Lower lobe of right lung (tissue), 2 donors: Measurements from ENCODE around the gene SCAMP2. TPM values are rescaled to one million over a fixed set of nuclear protein-coding genes. Genes with fewer than 3 reads are reported as not detected.
"Not testable (repeated sequence)": the region's sequence is repeated elsewhere in the genome, so short reads cannot be mapped to it uniquely, and the experiment has no call there.

ENCODE experiments used
- ATAC-seq, 2 donors: fragments of 200-7000 bp; cut with Tn5 transposase; one replicate each; pipeline ENCODE4 v1.9.1; 2020 to 2022; ENCODE audit warnings: mild to moderate bottlenecking in 2 of 2, moderate library complexity in 2 of 2
- DNase-seq: peaks from one replicate; pipeline ENCODE4 v3.0.0-alpha.2; 2020
- H3K27ac ChIP-seq: fragments of 200-600 bp; one replicate; pipeline ENCODE4 v1.8.0; 2022
- H3K27me3 ChIP-seq: fragments of 200-600 bp; one replicate; pipeline ENCODE4 v1.8.0; 2022; ENCODE audit warnings: low read depth
- H3K36me3 ChIP-seq: fragments of 200-600 bp; one replicate; pipeline ENCODE4 v1.8.0; 2022; ENCODE audit warnings: mild to moderate bottlenecking
- H3K4me1 ChIP-seq: fragments of 200-600 bp; one replicate; pipeline ENCODE4 v1.8.0; 2022
- H3K4me3 ChIP-seq: fragments of 200-600 bp; one replicate; pipeline ENCODE4 v1.8.0; 2022; ENCODE audit warnings: mild to moderate bottlenecking
- H3K9me3 ChIP-seq: fragments of 200-600 bp; one replicate; pipeline ENCODE4 v1.8.0; 2022
- intact Hi-C: fragments of 100-400 bp; cut with DNase I; formaldehyde crosslinking; loops from one replicate; pipeline ENCODE4 v1.11.0; 2022
- total RNA-seq: library from RNA; stranded (reverse); fragmentation: NEBNext Ultra II Directional; extraction: Animal tissue kit (Norgen Biotek cat#: 25700); gene quantifications from one replicate; pipeline ENCODE4 v1.2.1, GENCODE V29; 2021
- TF ChIP-seq, protein P1 (sequence below): fragments of 200-600 bp; IDR thresholded peaks from one replicate; pipeline ENCODE4 v1.8.0; 2022; ENCODE audit warnings: antibody characterized with exemption, mild to moderate bottlenecking
- donor health status: DM: no; HTN: yes; CAD: no; lungs with severe emphysema.

SCAMP2 gene
- total RNA-seq, 1 donor from 2014 or later = 122 TPM

DNA sequence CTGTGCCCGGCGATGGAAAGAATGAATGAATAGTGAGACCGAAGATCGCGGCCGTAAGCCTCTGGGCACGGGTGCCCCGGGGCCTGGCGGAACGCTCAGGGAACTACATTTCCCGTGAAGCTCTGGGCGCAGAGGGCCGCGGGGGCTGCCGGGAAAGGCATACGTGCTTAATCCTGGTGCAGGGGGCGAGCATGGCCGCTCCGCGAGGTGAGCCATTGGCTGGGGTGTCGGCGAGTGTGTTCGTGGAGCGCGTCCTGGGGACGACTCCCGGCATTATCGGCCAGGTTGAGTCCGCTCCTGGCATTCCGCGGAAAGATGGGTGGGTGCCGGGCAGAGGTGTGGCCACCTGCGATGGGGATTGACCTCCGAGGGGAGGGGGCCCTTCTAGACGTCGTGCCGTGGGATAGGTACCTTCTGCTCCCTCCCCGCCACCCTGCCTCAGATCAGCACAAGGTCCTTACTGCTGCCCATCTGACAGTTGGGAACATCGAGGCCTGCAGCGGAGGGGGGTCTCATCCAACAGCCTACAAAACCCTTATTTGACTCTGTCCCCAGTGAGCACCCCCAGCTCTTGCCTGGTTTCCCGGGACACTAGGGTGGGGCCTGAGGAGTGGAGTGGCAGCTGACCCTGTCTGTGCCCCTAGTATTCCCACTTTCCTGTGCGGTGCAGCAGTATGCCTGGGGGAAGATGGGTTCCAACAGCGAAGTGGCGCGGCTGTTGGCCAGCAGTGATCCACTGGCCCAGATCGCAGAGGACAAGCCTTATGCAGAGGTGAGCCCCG is 16.9 kb upstream of the SCAMP2 start, which contains the start of gene MPI:
TSS of gene MPI (plus strand) at position 160 of the 782 bp plus-strand sequence. CDS start at position 192, 32 bp downstream.
- TF ChIP-seq, protein P1, sequence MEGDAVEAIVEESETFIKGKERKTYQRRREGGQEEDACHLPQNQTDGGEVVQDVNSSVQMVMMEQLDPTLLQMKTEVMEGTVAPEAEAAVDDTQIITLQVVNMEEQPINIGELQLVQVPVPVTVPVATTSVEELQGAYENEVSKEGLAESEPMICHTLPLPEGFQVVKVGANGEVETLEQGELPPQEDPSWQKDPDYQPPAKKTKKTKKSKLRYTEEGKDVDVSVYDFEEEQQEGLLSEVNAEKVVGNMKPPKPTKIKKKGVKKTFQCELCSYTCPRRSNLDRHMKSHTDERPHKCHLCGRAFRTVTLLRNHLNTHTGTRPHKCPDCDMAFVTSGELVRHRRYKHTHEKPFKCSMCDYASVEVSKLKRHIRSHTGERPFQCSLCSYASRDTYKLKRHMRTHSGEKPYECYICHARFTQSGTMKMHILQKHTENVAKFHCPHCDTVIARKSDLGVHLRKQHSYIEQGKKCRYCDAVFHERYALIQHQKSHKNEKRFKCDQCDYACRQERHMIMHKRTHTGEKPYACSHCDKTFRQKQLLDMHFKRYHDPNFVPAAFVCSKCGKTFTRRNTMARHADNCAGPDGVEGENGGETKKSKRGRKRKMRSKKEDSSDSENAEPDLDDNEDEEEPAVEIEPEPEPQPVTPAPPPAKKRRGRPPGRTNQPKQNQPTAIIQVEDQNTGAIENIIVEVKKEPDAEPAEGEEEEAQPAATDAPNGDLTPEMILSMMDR = no peak
- H3K27me3 ChIP-seq = no peaks in the 10 kb centered on the region
- peak; percentile 92 for DNase-seq
- H3K27ac ChIP-seq = peak within 1 kb of the TSS; percentile 81
- H3K36me3 ChIP-seq = peaks cover 19% of the 10 kb centered on the region
- no peaks in the 10 kb centered on the region for H3K9me3 ChIP-seq
- peaks cover 20% of the 10 kb centered on the region for H3K4me1 ChIP-seq
- peak within 1 kb of the TSS; percentile 99 for H3K4me3 ChIP-seq
- ATAC-seq = peak; percentile 96 to 99
- intact Hi-C loops = no loop called here

DNA sequence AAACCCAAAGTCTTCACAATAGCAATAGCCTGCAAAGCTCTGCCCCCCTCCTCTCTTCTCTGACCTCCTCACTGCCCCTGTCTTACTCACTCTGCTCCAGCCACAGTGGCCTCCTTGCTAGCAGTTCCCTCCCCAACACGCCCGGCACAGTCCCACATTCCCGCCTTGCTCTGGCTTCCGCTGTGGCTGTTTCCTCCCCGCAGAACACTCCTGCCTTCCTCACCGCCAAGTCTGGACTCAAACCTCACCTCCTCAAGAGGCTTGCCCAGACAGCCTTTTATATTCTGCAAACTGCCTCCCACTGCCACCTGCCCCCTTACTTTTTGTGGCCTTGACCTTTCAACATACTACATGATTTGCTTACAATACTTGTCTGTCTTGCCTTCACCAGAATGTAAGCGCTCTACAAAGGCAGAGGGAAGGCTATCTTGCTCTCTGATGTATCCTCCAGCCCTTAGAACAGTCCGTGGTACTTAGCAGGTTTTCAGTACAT is 16.3 kb upstream of the SCAMP2 start:
- H3K27ac ChIP-seq = peak overlapping the region; percentile 81
- peaks cover 20% of the 10 kb centered on the region for H3K4me1 ChIP-seq
- H3K9me3 ChIP-seq = no peaks in the 10 kb centered on the region
- H3K27me3 ChIP-seq = no peaks in the 10 kb centered on the region
- peak; percentile 51 to 71 for ATAC-seq
- TF ChIP-seq, protein P1 = no peak
- intact Hi-C loops = no loop called here
- H3K36me3 ChIP-seq = peaks cover 19% of the 10 kb centered on the region
- peak overlapping the region; percentile 99 for H3K4me3 ChIP-seq
- DNase-seq = peak; percentile 59

DNA sequence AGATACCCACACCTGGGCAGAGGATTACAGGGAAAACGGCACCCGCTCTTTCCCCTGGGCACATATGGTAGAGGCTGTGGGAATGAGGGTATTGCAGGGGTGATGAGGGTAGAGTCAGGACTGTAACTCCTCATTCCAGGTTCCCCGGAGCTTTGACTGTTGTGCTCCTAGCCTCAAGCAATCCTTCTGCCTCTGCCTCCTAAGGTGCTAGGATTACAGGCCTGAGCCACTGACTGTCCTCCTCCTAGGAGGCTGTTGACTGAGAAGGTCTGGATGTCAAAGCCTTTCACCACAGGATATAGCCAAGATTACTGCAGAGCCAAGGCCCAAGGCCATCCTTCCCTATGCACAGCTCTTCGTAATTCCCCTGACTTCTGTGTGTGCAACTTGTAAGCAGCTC is 15.6 kb upstream of the SCAMP2 start:
- Histone ChIP-seq H3K9me3 (no peaks in the 10 kb centered on the region), H3K27me3 (no peaks in the 10 kb centered on the region), H3K4me1 (peaks cover 25% of the 10 kb centered on the region), H3K4me3 (no peak overlapping the region), H3K36me3 (peaks cover 19% of the 10 kb centered on the region), H3K27ac (no peak overlapping the region)
- DNase-seq (no peak), ATAC-seq (no peak)
- intact Hi-C loops = no loop called here
- TF ChIP-seq, protein P1 = no peak

DNA sequence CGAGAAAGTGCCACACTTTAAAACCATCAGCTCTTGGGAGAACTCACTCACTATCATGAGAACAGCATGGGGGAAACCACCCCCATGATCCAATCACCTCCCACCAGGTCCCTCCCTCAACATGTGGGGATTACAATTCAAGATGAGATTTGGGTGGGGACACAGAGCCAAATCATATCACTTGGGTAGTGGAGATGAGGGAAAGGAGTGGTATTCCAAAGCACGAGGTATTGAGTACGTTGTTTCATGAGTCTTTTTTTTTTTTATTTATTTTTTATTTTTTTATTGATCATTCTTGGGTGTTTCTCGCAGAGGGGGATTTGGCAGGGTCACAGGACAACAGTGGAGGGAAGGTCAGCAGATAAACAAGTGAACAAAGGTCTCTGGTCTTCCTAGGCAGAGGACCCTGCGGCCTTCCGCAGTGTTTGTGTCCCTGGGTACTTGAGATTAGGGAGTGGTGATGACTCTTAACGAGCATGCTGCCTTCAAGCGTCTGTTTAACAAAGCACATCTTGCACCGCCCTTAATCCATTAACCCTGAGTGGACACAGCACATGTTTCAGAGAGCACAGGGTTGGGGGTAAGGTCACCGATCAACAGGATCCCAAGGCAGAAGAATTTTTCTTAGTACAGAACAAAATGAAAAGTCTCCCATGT is 14.5 kb upstream of the SCAMP2 start:
- H3K27ac ChIP-seq, H3K4me3 ChIP-seq, H3K36me3 ChIP-seq, ATAC-seq, DNase-seq, H3K9me3 ChIP-seq, intact Hi-C loops, H3K27me3 ChIP-seq: not testable (repeated sequence)
- peaks cover 25% of the 10 kb centered on the region for H3K4me1 ChIP-seq

DNA sequence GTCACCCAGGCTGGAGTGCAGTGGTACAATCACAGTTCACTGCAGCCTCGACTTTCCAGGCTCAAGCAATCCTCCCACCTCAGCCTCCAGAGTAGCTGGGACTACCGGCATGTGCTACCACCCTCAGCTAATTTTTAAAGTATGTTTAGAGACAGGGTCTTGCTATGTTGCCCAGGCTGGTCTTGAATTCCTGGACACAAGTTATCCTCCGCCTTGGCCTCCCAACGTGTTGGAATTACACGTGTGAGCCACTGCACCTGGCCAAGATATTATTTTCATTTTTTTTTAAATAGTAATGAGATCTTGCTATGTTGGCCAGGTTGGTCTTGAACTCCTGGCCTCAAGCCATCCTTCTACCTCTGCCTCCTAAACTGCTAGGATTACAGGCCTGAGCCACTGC is 12.3 kb upstream of the SCAMP2 start:
- H3K4me3 ChIP-seq = no peak overlapping the region
- intact Hi-C loops = no loop called here
- no peaks in the 10 kb centered on the region for H3K36me3 ChIP-seq
- no peaks in the 10 kb centered on the region for H3K9me3 ChIP-seq
- DNase-seq = no peak
- no peaks in the 10 kb centered on the region for H3K27me3 ChIP-seq
- no peak overlapping the region for H3K27ac ChIP-seq
- H3K4me1 ChIP-seq = peaks cover 18% of the 10 kb centered on the region
- TF ChIP-seq, protein P1 = no peak
- ATAC-seq = no peak
